H54 (cell line): Measurements from ENCODE around the gene UBE2J1.
"Not testable (repeated sequence)": the region's sequence is repeated elsewhere in the genome, so short reads cannot be mapped to it uniquely, and the experiment has no call there.

Experiments used
- DNase-seq: peaks from one replicate; pipeline ENCODE4 v3.0.0; 2011; ENCODE audit warnings: low spot score, mixed read lengths; ENCODE audit not compliant: insufficient read length
- FAIRE-seq: peaks from 3 replicates; lab custom pipeline; 2011; peaks lifted over from hg19 to GRCh38; lab: Jason Lieb, UNC
- POLR2A ChIP-seq: IDR thresholded peaks from 2 replicates; pipeline ENCODE4 v1.6.1; 2011; ENCODE audit warnings: low read depth, mild to moderate bottlenecking, low read length

UBE2J1 gene

DNA sequence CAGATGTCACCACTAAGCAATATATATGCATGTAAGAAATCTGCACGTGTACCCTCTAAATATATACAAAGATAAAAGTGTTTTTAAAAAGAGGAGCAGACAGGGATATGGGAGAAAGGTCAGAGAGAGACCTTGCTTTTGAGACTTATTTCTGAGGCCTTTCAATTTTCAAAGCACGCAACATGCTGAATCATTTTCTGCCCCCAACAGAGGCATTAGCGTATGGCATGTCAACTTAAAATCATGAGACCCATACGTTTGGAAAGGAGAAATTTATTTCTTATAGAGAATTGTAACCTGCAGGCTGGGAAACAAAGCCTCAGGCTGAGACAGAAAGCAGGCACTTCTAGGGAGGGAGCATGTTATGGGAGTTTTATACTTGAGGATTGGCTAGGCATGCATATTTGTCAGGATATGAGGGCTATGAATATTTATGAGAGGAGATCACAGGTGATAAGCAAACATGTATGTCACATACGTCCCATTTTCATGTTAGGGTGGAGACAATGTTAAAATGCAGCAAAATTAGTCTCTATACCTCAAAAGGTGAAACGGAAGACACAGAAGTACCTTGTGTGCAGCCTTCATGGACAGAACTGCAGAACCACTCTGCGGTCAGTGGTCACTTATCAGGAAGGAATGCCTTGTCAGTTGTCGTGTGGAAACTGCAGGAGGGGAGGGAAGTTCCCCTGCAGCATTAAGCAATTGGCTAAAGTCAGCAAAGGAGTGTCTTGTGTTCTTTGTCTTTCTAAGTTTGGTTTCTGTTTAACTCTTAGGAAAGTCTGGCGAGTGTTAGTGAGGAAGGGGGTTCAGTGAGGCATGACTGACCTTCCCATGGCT is 31.2 kb downstream of the UBE2J1 start:
- FAIRE-seq (no peak), DNase-seq (no peak)
- no peak for TF ChIP-seq POLR2A

DNA sequence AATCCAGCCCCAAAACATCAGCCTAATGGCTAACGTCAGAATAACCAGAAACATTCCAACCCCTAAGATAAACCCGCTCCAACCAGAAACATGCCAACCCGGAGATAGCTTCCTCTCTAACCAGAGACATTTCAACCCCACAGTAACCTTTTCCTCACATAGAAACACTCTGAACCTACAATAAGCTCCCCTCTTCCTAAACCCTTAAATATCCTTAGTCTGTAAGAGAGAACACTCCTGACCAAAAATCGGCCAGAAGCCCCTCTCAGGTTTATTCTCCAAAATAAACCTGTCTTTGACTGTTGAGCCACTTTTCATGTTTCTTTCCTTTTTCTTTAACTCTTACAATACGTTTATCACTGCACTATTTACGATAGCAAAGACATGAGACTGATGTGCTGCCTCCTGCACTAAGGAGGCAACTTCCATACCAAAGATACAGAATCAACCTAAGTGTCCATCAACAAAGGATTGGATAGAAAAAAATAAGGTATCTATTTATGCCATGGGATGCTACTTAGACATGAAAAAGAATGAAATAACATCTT is 32.4 kb downstream of the UBE2J1 start:
- no peak for DNase-seq
- FAIRE-seq = no peak
- TF ChIP-seq POLR2A = no peak

- no peak for TF ChIP-seq POLR2A
- FAIRE-seq (no peak), DNase-seq (no peak)
Measured at GRCh38 chr6:89317067-89317466, 35.5 kb downstream of the UBE2J1 start.

GRCh38 chr6:89315249-89315885 is 37.2 kb downstream of the UBE2J1 start, which contains the start of gene GABRR2:
GABRR2 (minus strand) TSS chr6:89315299; CDS start chr6:89315165, 134 bp downstream.
- DNase-seq = no peak
- no peak for FAIRE-seq
- TF ChIP-seq POLR2A = no peak

DNA sequence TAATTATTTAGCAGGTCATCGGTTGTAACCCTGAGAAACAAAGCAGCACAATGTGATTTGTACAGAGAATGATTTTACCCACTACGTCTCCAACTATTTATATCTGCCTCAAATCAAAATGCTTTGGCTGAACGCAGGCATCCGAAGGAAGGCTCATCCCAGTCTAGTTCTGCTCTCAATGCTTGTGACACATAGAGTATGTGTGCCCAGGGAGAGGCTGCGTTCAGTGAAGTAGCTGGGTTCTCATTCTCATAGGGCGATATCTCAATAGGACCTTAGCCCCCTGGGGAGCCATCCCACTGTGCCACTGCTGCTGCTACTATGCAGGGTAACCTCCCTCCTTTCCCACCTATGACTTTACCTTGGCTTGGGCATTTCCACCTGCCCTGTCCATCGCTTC is 37.8 kb downstream of the UBE2J1 start:
- TF ChIP-seq POLR2A = no peak
- no peak for FAIRE-seq
- no peak for DNase-seq

- peak; percentile 39 for DNase-seq
- no peak for TF ChIP-seq POLR2A
Measured at GRCh38 chr6:89313006-89313405, 39.5 kb downstream of the UBE2J1 start.

DNA sequence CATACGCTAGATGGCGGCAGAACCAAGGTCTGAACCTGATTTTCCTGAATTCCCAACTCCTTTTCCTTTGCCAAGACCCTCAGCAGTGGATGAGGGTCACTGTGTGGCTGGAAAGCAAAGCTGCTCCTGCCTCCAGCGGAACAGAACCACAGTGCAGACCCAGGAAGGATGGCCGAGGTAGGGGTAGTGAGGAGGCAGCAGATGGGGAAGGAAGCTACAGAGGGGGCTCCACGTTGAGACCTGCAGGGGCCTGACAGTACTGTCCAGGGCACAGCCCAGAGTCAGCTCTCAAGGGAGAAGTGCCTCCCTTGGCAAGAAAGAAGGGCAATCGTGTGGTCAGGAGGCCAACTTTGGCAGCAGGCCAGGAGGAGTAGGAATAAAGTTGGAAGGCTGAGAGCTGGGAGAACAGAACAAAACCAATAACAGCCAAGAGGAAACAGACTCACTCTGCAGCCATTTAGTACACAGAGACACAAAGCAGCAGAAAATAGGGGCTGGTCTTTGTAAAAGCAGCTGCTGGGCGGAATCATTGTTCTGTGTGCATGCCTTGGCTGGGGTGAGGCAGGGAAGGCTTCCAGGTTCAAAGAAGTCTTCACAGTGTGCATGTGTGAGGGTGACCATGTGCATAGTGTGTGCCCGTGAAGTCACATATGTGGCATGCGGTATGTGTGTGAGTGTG is 40.5 kb downstream of the UBE2J1 start:
- no peak for TF ChIP-seq POLR2A
- peak; percentile 23 for DNase-seq
- FAIRE-seq = peak; percentile 83

More at GRCh38 chr6:89313006-89313405, 39.5 kb downstream of the UBE2J1 start:
- FAIRE-seq = peak; percentile 76

- no peak for TF ChIP-seq POLR2A
- DNase-seq = no peak
- FAIRE-seq = no peak
Measured at GRCh38 chr6:89311530-89311852, 41.0 kb downstream of the UBE2J1 start.

DNA sequence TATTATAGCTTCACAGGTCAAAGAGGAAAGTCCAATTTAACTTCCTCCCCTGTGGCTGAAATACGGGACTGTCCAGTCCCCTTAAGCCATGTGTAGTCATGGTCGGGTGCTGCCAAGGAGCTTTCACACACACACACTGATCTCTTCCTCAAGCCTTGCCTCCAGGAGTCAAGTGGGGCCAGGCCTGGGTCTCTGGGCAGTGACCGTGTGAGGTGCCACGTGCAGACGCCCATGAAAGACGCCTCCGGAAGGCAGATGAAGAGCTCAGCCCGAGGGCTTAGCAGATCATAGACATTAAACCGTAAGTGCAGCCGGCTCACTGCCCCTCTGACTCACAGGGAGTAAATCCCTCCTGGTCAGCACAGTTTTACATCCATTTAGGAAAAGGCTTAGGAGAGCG is 41.6 kb downstream of the UBE2J1 start:
- no peak for TF ChIP-seq POLR2A
- peak; percentile 66 for DNase-seq
- FAIRE-seq = peak; percentile 75

GRCh38 chr6:89308525-89309395 is 43.8 kb downstream of the UBE2J1 start:
- FAIRE-seq (no peak), DNase-seq (no peak)
- TF ChIP-seq POLR2A = no peak

GRCh38 chr6:89304517-89304916 is 48.0 kb downstream of the UBE2J1 start:
- not testable (repeated sequence) for DNase-seq, FAIRE-seq

DNA sequence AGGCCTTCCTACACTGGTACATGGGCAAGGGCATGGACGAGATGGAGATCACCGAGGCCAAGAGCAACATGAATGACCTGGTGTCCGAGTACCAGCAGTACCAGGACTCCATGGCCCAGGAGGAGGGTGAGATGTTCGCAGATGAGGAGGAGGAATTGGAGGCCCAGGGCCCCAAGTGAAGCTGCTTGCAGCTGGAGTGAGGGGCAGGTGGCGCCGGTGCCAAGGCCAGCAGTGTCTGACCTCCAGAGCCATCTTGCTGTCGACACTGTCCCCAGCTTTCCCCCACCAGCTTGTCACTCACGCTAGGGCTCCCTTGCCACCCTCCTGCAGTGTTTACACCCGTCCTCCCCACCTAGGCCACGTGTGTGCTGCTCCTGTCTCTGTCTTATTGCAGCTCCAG is 49.6 kb downstream of the UBE2J1 start:
- no peak for FAIRE-seq
- no peak for TF ChIP-seq POLR2A
- DNase-seq = no peak

GRCh38 chr6:89302195-89302770 is 50.2 kb downstream of the UBE2J1 start:
- DNase-seq (no peak), FAIRE-seq (no peak)
- no peak for TF ChIP-seq POLR2A
